Measurements from ENCODE around the gene DNAAF1. TPM values are rescaled to one million over a fixed set of nuclear protein-coding genes. Genes with fewer than 3 reads are reported as not detected.
A peak's percentile ranks its signal among the peaks of the same experiment; 100 is the strongest.

The DNAAF1 gene
- total RNA-seq, 6 experiments from 2014 or later: 0.37 to 5.6 (median 2.1) TPM; not detected in 2

DNA sequence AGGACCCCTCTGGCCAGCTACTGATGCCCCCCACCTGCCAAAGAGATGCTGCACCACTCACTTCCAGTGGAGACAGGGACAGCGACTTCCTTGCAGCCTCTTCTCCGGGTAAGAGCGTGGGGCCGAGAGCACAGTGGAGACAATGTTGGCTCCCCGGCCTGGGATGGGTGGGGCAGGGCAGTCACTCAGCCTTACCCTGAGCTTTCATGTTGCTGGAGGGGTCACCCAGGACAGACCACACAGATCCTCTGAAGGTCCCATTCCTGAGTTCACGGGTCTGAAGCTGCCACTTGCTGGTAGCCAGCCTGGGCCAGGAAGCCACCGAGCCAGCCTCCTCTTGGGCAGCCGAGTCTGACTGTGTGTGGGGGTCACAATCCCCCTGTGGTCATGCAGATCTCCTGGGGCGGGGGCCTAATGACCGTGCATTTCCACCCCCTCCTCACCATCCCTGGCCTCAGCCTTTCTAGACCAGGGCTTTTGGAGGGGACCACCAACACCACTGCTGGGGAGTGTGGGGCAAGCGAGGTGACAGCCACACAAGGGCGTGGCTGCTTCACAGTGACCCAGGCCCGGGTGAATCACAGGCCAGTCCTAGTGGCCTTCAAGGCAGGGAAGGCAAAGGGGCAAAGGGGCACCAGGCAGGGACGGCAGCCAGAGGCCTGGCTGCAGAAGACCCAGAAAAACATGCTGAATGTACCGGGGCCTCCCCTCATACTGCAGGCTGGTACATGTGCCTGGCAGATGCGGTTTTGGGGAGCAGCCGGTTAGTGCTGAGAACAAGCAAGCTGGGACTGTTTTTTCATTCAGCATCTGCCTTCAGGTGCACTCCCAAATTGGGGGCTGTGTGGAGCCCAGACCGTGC, 31.3 kb downstream of the DNAAF1 start:
- intact Hi-C loops (cut with DNase I): no loop called here
- Histone ChIP-seq H3K9me3 (no peaks in the 10 kb centered on the region), H3K36me3 (peaks cover 0 to 20% (median 3%) of the 10 kb centered on the region in 4 donors), H3K4me3 (peak overlapping the region in 1 of 3 donors; percentile 5), H3K27me3 (no peaks in the 10 kb centered on the region), H3K4me1 (peaks cover 0 to 24% (median 12%) of the 10 kb centered on the region in 4 donors), H3K27ac (peak overlapping the region; percentile 47 to 72 (median 60))
- no peak for DNase-seq
- 76% methylated on average over 7 of the region's 18 CpGs for WGBS (ENCODE audit: insufficient coverage, low coverage, low lambda C conversion rate, missing lambda C conversion rate)
- no peak for TF ChIP-seq CTCF (IDR thresholded peaks at IDR 0.05)
- TF ChIP-seq POLR2A (IDR thresholded peaks at IDR 0.05): no peak
- peak in 3 of 4 donors; percentile 2 to 25 (median 17) for ATAC-seq

- no peak for DNase-seq
- no peaks in the 10 kb centered on the region for H3K9me3 ChIP-seq
- no peak overlapping the region for H3K4me3 ChIP-seq
- H3K4me1 ChIP-seq: peaks cover 0 to 24% (median 12%) of the 10 kb centered on the region in 4 donors
- no peak for ATAC-seq
- H3K36me3 ChIP-seq: peaks cover 0 to 31% (median 5%) of the 10 kb centered on the region in 4 donors
- no peaks in the 10 kb centered on the region for H3K27me3 ChIP-seq
- intact Hi-C loops (cut with DNase I): no loop called here
- TF ChIP-seq POLR2A (IDR thresholded peaks at IDR 0.05) (no peak), CTCF (IDR thresholded peaks at IDR 0.05) (no peak)
- peak overlapping the region; percentile 47 to 72 (median 60) for H3K27ac ChIP-seq
- 61% methylated on average over 5 of the region's 9 CpGs for WGBS (ENCODE audit: insufficient coverage, low coverage, low lambda C conversion rate, missing lambda C conversion rate)
Observed at GRCh38 chr16:84177741-84178073, 32.6 kb downstream of the DNAAF1 start.

DNA sequence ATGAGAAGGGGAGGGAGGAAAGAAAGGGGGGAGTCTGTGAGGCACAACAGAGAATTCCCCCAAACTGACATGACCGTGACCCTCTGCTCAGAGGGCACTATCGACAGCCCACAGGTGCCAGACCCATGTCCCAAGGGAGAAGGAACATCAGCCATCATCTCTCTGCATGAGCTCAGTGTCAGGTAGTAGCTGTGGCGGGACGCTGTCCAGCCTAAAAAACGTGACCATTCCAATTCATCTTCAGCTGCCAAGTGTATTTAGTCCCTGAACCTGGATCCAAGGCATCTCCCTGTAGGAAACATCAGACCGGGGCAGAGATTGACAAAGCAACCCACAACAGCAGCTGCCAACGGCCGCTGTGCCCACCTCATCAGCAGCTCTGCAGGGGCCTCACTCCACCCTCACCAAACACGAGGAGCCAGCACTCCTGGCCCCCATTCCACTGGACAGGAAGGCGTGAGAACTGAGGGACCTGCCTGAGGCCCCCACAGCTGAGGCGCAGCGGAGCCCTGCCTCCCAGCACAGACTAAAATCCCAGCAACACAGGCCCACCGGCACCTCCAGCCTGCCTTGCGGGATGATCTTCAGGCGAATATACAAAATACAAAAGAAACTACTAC, 33.1 kb downstream of the DNAAF1 start:
- ATAC-seq (peak in 2 of 4 donors; percentile 54 to 55), DNase-seq (no peak)
- no peaks in the 10 kb centered on the region for H3K27me3 ChIP-seq
- intact Hi-C loops (cut with DNase I): no loop called here
- no peaks in the 10 kb centered on the region for H3K9me3 ChIP-seq
- no CpG with 5 or more reads among the region's 15 CpGs for WGBS (ENCODE audit: insufficient coverage, low coverage, low lambda C conversion rate, missing lambda C conversion rate)
- peak overlapping the region in 1 of 3 donors; percentile 72 for H3K27ac ChIP-seq
- TF ChIP-seq CTCF (IDR thresholded peaks at IDR 0.05): no peak
- no peak for TF ChIP-seq POLR2A (IDR thresholded peaks at IDR 0.05)
- H3K4me3 ChIP-seq: no peak overlapping the region
- H3K4me1 ChIP-seq: peaks cover 0 to 24% (median 12%) of the 10 kb centered on the region in 4 donors
- H3K36me3 ChIP-seq: peaks cover 0 to 35% (median 5%) of the 10 kb centered on the region in 4 donors

- intact Hi-C loops (cut with DNase I): no loop called here
- H3K9me3 ChIP-seq: no peaks in the 10 kb centered on the region
- H3K36me3 ChIP-seq: peaks cover 0 to 35% (median 5%) of the 10 kb centered on the region in 4 donors
- H3K27ac ChIP-seq: no peak overlapping the region
- H3K27me3 ChIP-seq: no peaks in the 10 kb centered on the region
- no peak overlapping the region for H3K4me3 ChIP-seq
- 91% methylated on average over 5 of the region's 28 CpGs for WGBS (ENCODE audit: insufficient coverage, low coverage, low lambda C conversion rate, missing lambda C conversion rate)
- peaks cover 0 to 24% (median 12%) of the 10 kb centered on the region in 4 donors for H3K4me1 ChIP-seq
- ATAC-seq: no peak
- DNase-seq: no peak
- no peak for TF ChIP-seq CTCF (IDR thresholded peaks at IDR 0.05)
- no peak for TF ChIP-seq POLR2A (IDR thresholded peaks at IDR 0.05)
Observed at GRCh38 chr16:84178892-84179611, 33.9 kb downstream of the DNAAF1 start.
